H1 (cell line): Measurements from ENCODE around the gene MGAT2. TPM values are rescaled to one million over a fixed set of nuclear protein-coding genes. Genes with fewer than 3 reads are reported as not detected.

Source experiments
- CHD2 ChIP-seq: IDR thresholded peaks from 2 replicates; pipeline ENCODE4 v1.6.1; 2012; ENCODE audit warnings: low read length, improper control_type of control experiment
- polyA plus RNA-seq, 7 experiments: library from polyadenylated mRNA; depleted of rRNA in 3 of 7; stranded (reverse) in 5 of 7; unstranded in 2 of 7; fragments of >200 nt in 5 of 7; fragments of 200-250 nt in 2 of 7; gene quantifications; 1 replicate in 5 of 7; 2 replicates in 1 of 7; 4 replicates in 1 of 7; pipeline versions ENCODE4 v1.2.1 to v1.2.3, GENCODE V29; 2011 to 2013; ENCODE audit warnings: missing spikeins in 2 of 7, mixed read lengths in 2 of 7
- total RNA-seq: library from RNA; stranded (reverse); fragmentation: NEBNext Ultra II Directional; extraction: Animal tissue kit (Norgen Biotek cat#: 25700); gene quantifications from 2 replicates; pipeline ENCODE4 v1.2.1, GENCODE V29; 2021

Gene MGAT2
- total and polyA plus RNA-seq, 2 of the 8 experiments (the other 6 are each of a cell fraction or from before 2014, with no cell fraction given): 10.6 to 23.7 TPM

DNA sequence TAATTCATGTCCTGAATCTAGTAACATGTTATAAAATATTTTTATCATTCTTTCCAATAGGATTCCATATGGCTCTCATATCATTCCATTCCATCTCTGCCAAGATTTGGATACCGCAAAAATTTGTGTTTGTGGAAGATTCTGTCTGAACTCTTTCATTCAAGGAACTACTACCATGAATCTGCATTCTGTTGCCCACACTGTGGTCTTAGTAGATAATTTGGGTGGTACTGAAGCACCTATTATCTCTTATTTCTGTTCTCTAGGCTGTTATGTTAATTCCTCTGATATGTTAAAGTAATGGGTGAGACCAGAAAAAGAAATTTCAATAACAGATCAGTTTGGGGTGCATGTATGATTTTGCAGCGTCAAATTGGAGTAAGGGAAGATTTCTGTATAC, 6.4 kb upstream of the MGAT2 start (continued):
- no peak for TF ChIP-seq CHD2
- TF ChIP-seq, all 59 proteins: peak for 0
